ENCODE results near the gene ORC6.

Gene ORC6

DNA sequence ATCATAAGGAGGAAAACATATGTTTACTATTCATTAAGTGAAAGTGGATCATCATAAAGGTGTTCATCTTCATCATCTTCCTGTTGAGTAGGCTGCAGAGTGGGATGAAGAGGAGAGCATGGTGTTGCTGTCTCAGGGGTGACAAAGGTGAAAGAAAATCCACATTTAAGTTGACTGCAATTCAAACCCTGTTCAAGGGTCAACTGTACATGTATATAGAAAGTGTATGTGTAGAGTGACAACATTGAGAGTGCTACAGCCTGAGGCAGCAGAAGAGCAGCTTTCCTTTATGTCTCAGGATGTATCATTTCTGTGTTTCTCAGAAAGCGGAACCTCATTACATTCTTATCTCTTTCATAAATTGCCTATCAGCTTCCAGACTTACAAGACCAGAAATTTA is 17.2 kb downstream of the ORC6 start:
- H3K9me3 ChIP-seq (ENCODE audit: control insufficient read depth, insufficient read depth, low read depth, low read length): no peaks in the 10 kb centered on the region
- no peak overlapping the region for H3K4me3 ChIP-seq (ENCODE audit: low read depth, low read length)
- POLR2A ChIA-PET: interaction anchor here (0.8 kb wide), 1 partner anchor 17 kb away, joined by 3 read pairs; the partner anchor contains the start of gene ORC6
- TF ChIP-seq IKZF3 (tag by site-specific recombination; IDR thresholded peaks at IDR 0.05) (no peak), PRDM1 (tag by site-specific recombination; IDR thresholded peaks at IDR 0.05) (peak; percentile 52)
- H3K36me3 ChIP-seq (ENCODE audit: control insufficient read depth in 2 of 2, insufficient read depth in 1 of 2, low read length in 2 of 2): peaks cover 0 to 6% of the 10 kb centered on the region in 2 experiments; a peak in 1 of 3 replicates
- no peak overlapping the region for H3K27ac ChIP-seq (ENCODE audit: extremely low read depth, low read depth, low read length)
- CTCF ChIA-PET: no interaction called here
- H3K4me1 ChIP-seq (ENCODE audit: control insufficient read depth, insufficient read depth, low read length): no peaks in the 10 kb centered on the region

DNA sequence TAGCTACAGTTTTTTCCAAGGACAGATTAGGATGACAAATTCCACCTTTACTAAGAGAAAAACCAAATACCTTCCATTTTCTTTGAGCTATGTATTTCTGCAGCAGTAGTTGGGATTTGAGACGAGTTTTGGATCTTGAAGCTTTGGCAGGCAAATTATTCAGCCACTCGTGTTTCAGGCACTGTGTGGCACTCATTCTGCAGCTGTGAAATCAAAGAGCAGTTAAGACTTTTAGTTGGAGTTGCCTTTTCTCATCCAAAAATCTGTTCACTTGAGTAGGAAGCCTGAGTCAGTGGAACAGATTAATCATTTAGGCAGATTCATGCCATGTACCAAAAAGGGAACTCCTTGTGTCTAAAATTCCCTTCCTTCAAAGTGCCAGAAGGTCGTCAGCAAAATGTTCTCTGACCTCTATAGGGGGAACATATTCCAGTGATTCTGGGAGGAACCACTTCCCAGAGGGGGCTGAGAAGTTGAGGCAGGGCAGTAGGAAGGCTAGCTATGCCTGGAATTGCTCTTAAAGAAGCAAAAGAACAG is 20.1 kb downstream of the ORC6 start:
- TF ChIP-seq ZNF830 (tag by site-specific recombination; IDR thresholded peaks at IDR 0.05; ENCODE audit: low read depth): no peak
- TF ChIP-seq ZNF202 (tag by site-specific recombination; IDR thresholded peaks at IDR 0.05; ENCODE audit: borderline replicate concordance): no peak
- TF ChIP-seq, protein P1, sequence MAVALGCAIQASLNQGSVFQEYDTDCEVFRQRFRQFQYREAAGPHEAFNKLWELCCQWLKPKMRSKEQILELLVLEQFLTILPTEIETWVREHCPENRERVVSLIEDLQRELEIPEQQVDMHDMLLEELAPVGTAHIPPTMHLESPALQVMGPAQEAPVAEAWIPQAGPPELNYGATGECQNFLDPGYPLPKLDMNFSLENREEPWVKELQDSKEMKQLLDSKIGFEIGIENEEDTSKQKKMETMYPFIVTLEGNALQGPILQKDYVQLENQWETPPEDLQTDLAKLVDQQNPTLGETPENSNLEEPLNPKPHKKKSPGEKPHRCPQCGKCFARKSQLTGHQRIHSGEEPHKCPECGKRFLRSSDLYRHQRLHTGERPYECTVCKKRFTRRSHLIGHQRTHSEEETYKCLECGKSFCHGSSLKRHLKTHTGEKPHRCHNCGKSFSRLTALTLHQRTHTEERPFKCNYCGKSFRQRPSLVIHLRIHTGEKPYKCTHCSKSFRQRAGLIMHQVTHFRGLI (tag by site-specific recombination; IDR thresholded peaks at IDR 0.05): no peak
- TF ChIP-seq ZNF416 (tag by site-specific recombination; IDR thresholded peaks at IDR 0.05): no peak
- no peak for TF ChIP-seq ZNF747 (tag by site-specific recombination; IDR thresholded peaks at IDR 0.05)
- TF ChIP-seq, protein P2, sequence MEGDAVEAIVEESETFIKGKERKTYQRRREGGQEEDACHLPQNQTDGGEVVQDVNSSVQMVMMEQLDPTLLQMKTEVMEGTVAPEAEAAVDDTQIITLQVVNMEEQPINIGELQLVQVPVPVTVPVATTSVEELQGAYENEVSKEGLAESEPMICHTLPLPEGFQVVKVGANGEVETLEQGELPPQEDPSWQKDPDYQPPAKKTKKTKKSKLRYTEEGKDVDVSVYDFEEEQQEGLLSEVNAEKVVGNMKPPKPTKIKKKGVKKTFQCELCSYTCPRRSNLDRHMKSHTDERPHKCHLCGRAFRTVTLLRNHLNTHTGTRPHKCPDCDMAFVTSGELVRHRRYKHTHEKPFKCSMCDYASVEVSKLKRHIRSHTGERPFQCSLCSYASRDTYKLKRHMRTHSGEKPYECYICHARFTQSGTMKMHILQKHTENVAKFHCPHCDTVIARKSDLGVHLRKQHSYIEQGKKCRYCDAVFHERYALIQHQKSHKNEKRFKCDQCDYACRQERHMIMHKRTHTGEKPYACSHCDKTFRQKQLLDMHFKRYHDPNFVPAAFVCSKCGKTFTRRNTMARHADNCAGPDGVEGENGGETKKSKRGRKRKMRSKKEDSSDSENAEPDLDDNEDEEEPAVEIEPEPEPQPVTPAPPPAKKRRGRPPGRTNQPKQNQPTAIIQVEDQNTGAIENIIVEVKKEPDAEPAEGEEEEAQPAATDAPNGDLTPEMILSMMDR (tag by site-specific recombination; IDR thresholded peaks at IDR 0.05): no peak
- TF ChIP-seq, protein P3, sequence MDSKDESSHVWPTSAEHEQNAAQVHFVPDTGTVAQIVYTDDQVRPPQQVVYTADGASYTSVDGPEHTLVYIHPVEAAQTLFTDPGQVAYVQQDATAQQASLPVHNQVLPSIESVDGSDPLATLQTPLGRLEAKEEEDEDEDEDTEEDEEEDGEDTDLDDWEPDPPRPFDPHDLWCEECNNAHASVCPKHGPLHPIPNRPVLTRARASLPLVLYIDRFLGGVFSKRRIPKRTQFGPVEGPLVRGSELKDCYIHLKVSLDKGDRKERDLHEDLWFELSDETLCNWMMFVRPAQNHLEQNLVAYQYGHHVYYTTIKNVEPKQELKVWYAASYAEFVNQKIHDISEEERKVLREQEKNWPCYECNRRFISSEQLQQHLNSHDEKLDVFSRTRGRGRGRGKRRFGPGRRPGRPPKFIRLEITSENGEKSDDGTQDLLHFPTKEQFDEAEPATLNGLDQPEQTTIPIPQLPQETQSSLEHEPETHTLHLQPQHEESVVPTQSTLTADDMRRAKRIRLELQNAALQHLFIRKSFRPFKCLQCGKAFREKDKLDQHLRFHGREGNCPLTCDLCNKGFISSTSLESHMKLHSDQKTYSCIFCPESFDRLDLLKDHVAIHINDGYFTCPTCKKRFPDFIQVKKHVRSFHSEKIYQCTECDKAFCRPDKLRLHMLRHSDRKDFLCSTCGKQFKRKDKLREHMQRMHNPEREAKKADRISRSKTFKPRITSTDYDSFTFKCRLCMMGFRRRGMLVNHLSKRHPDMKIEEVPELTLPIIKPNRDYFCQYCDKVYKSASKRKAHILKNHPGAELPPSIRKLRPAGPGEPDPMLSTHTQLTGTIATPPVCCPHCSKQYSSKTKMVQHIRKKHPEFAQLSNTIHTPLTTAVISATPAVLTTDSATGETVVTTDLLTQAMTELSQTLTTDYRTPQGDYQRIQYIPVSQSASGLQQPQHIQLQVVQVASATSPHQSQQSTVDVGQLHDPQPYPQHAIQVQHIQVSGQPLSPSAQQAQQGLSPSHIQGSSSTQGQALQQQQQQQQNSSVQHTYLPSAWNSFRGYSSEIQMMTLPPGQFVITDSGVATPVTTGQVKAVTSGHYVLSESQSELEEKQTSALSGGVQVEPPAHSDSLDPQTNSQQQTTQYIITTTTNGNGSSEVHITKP (tag by site-specific recombination; IDR thresholded peaks at IDR 0.05): no peak
- TF ChIP-seq KLF1 (tag by site-specific recombination; IDR thresholded peaks at IDR 0.05): no peak
- TF ChIP-seq ZNF549 (tag by site-specific recombination; IDR thresholded peaks at IDR 0.05): no peak
- TF ChIP-seq, protein P4, sequence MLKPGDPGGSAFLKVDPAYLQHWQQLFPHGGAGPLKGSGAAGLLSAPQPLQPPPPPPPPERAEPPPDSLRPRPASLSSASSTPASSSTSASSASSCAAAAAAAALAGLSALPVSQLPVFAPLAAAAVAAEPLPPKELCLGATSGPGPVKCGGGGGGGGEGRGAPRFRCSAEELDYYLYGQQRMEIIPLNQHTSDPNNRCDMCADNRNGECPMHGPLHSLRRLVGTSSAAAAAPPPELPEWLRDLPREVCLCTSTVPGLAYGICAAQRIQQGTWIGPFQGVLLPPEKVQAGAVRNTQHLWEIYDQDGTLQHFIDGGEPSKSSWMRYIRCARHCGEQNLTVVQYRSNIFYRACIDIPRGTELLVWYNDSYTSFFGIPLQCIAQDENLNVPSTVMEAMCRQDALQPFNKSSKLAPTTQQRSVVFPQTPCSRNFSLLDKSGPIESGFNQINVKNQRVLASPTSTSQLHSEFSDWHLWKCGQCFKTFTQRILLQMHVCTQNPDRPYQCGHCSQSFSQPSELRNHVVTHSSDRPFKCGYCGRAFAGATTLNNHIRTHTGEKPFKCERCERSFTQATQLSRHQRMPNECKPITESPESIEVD (tag by site-specific recombination; IDR thresholded peaks at IDR 0.05): no peak
- no peak for TF ChIP-seq ZBTB20 (tag by site-specific recombination; IDR thresholded peaks at IDR 0.05)
- TF ChIP-seq ZBTB48 (tag by site-specific recombination; IDR thresholded peaks at IDR 0.05): no peak
- no peak for TF ChIP-seq ZNF211 (tag by site-specific recombination; IDR thresholded peaks at IDR 0.05; ENCODE audit: low read depth)
- no peak for TF ChIP-seq ZNF555 (tag by site-specific recombination; conservative IDR thresholded peaks at IDR 0.05)
- TF ChIP-seq KLF8 (tag by site-specific recombination; IDR thresholded peaks at IDR 0.05): no peak
- TF ChIP-seq ZNF768 (tag by site-specific recombination; IDR thresholded peaks at IDR 0.05): no peak
- no peak for TF ChIP-seq IKZF3 (tag by site-specific recombination; IDR thresholded peaks at IDR 0.05)
- Histone ChIP-seq H3K4me1 (ENCODE audit: control insufficient read depth, insufficient read depth, low read length) (no peaks in the 10 kb centered on the region), H3K27ac (ENCODE audit: extremely low read depth, low read depth, low read length) (no peak overlapping the region), H3K4me3 (ENCODE audit: low read depth, low read length) (no peak overlapping the region), H3K36me3 (ENCODE audit: control insufficient read depth in 2 of 2, insufficient read depth in 1 of 2, low read length in 2 of 2) (no peaks in the 10 kb centered on the region), H3K9me3 (ENCODE audit: control insufficient read depth, insufficient read depth, low read depth, low read length) (no peaks in the 10 kb centered on the region)
- ChIA-PET POLR2A (interaction anchor here (1.3 kb wide), 1 partner anchor 174 kb away, joined by 3 read pairs; the partner anchor contains the start of gene GPT2), CTCF (interaction anchor here (0.7 to 1.0 kb wide), 3 partner anchors 174 to 1456 kb away, joined by 3 read pairs; no protein-coding TSS in a partner anchor)

All from HEK293 (cell line).